Keratinocyte (primary cell): ENCODE measurements around the gene SLC8A1.

Experiments
- CTCF ChIP-seq, 3 experiments: IDR thresholded peaks in 1 of 3; conservative IDR thresholded peaks in 1 of 3; optimal IDR thresholded peaks in 1 of 3; 2 replicates in 2 of 3; 3 replicates in 1 of 3; pipeline versions ENCODE3 to v1.5.1; 2011; ENCODE audit warnings: low read length in 3 of 3, mild to moderate bottlenecking in 3 of 3, moderate library complexity in 2 of 3, control low read depth in 1 of 3, inconsistent platforms in 1 of 3; ENCODE audit not compliant: insufficient read depth in 2 of 3; ENCODE audit errors: extremely low read depth in 1 of 3
- EZH2 ChIP-seq: IDR thresholded peaks from one replicate; pipeline ENCODE4 v1.6.1; 2012; ENCODE audit warnings: inconsistent platforms, mild to moderate bottlenecking, low read length, moderate library complexity

GRCh38 chr2:40303746-40304145 lies 148.1 kb downstream of the SLC8A1 start:
- TF ChIP-seq CTCF (optimal IDR thresholded peaks at IDR 0.05 in 1 of 3, IDR thresholded peaks at IDR 0.05 in 1 of 3, conservative IDR thresholded peaks at IDR 0.05 in 1 of 3; ENCODE audit: extremely low read depth in 1 of 3, insufficient read depth in 2 of 3, low read length in 3 of 3) (no peak), EZH2 (no peak)
